Thyroid gland (tissue), 4 donors: Measurements from ENCODE around the gene STKLD1. TPM values are rescaled to one million over a fixed set of nuclear protein-coding genes. Genes with fewer than 3 reads are reported as not detected.

ENCODE experiments used
- DNase-seq, 2 donors: peaks; one replicate each; pipeline ENCODE4 v3.0.0-alpha.2; 2019
- H3K27ac ChIP-seq, 3 donors: fragments of 200-600 bp; sonication (generic); 1 replicate in 2 of 3; 2 replicates in 1 of 3; pipeline ENCODE4 v1.5.1; 2016 to 2019; ENCODE audit warnings: mild to moderate bottlenecking in 1 of 3, moderate library complexity in 1 of 3
- H3K27me3 ChIP-seq: fragments of 200-600 bp; sonication (generic); one replicate; pipeline ENCODE4 v1.5.1; 2019
- H3K36me3 ChIP-seq, 2 donors: fragments of 200-600 bp; sonication (generic); one replicate each; pipeline ENCODE4 v1.5.1; 2016 to 2019
- H3K4me1 ChIP-seq, 2 donors: fragments of 200-600 bp; sonication (generic); one replicate each; pipeline ENCODE4 v1.5.1; 2017 to 2019
- H3K4me3 ChIP-seq, 3 donors: fragments of 200-600 bp; sonication (generic); replicated peaks in 1 of 3; 1 replicate in 2 of 3; 2 replicates in 1 of 3; pipeline ENCODE4 v1.5.1; 2016; ENCODE audit warnings: mild to moderate bottlenecking in 1 of 3
- H3K9me3 ChIP-seq: fragments of 200-600 bp; sonication (generic); one replicate; pipeline ENCODE4 v1.5.1; 2017
- CTCF ChIP-seq, 6 experiments: fragments of 200-600 bp in 3 of 6; fragments of 450-650 bp in 3 of 6; sonication (generic) in 3 of 6; IDR thresholded peaks; one replicate each; pipeline ENCODE4 v1.5.1; 2016 to 2019; ENCODE audit warnings: antibody characterized with exemption in 6 of 6, mild to moderate bottlenecking in 2 of 6, inconsistent platforms in 1 of 6, moderate library complexity in 1 of 6
- POLR2A ChIP-seq, 2 donors: fragments of 450-650 bp; IDR thresholded peaks; one replicate each; pipeline ENCODE4 v1.6.1; 2017; ENCODE audit warnings: antibody characterized with exemption in 2 of 2, mild to moderate bottlenecking in 2 of 2, moderate library complexity in 1 of 2
- WGBS, 2 donors: methylation state at CpG; one replicate each; pipeline ENCODE4 v1.1.5; 2017; 5-methylcytosine and 5-hydroxymethylcytosine counted together
- intact Hi-C: fragments of 100-400 bp; cut with DNase I; formaldehyde crosslinking; loops from one replicate; pipeline ENCODE4 v1.15.1; 2023
- small RNA-seq: library from RNA; depleted of rRNA; stranded (forward); fragments of <200 nt; gene quantifications from one replicate; pipeline ENCODE3, GENCODE V24; 2016
- total RNA-seq, 4 donors: library from RNA; depleted of rRNA; stranded (reverse); fragments of >200 nt; gene quantifications; one replicate each; pipeline ENCODE4 v1.2.3, GENCODE V29; 2016

Gene STKLD1
- total RNA-seq, 4 donors from 2014 or later = 1.6 to 2.2 TPM; not detected in 2

- Histone ChIP-seq H3K4me1 (peaks cover 0 to 6% of the 10 kb centered on the region in 2 donors), H3K9me3 (no peaks in the 10 kb centered on the region), H3K4me3 (no peak overlapping the region), H3K27me3 (no peaks in the 10 kb centered on the region), H3K27ac (no peak overlapping the region), H3K36me3 (no peaks in the 10 kb centered on the region)
- 92 to 98% methylated on average over 14 to 20 of the region's 20 CpGs for WGBS, 2 donors
- intact Hi-C loops = no loop called here
- DNase-seq = no peak
- TF ChIP-seq POLR2A (IDR thresholded peaks at IDR 0.05) (no peak), CTCF (IDR thresholded peaks at IDR 0.05) (no peak)
Observed at GRCh38 chr9:133454943-133455673, 78.9 kb downstream of the STKLD1 start.

Small RNAs within 50 kb of the gene (small RNA-seq; reads per million reads assigned to genes)
- gene RF00019 = not detected
- gene SNORD24 = not detected
- not detected for gene SNORD36A
- not detected for gene SNORD36B
- not detected for gene SNORD36C

Other genes with a start within 250 kb of the STKLD1 start
- 10 to 100 TPM; 21.4 to 45.0 (median 25.1) TPM for gene GBGT1, start 212.5 kb upstream of the STKLD1 start, total RNA-seq
- gene OBP2B, start 167.1 kb upstream of the STKLD1 start, total RNA-seq = not detected
- 10 to 100 TPM; 15.7 to 32.6 (median 24.9) TPM for gene ABO, start 101.2 kb upstream of the STKLD1 start, total RNA-seq
- gene SURF6, start 40.2 kb upstream of the STKLD1 start, total RNA-seq = 10 to 100 TPM; 18.4 to 34.9 (median 22.0) TPM
- 10 to 100 TPM; 41.9 to 58.2 (median 48.6) TPM for gene MED22, start 28.2 kb upstream of the STKLD1 start, total RNA-seq
- gene RPL7A, start 28.1 kb upstream of the STKLD1 start, total RNA-seq = 1,000 to 10,000 TPM; 1,394 to 2,407 (median 1,585) TPM
- gene SURF1, start 19.9 kb upstream of the STKLD1 start, total RNA-seq = 10 to 100 TPM; 51.5 to 82.7 (median 64.7) TPM
- gene SURF2, start 19.8 kb upstream of the STKLD1 start, total RNA-seq = 10 to 100 TPM; 26.2 to 42.7 (median 31.6) TPM
- gene SURF4, start 306 bp upstream of the STKLD1 start, total RNA-seq = 100 to 1,000 TPM; 165 to 253 (median 226) TPM
- gene REXO4, start 41.6 kb downstream of the STKLD1 start, total RNA-seq = 10 to 100 TPM; 16.0 to 21.9 (median 19.0) TPM
- 1 to 10 TPM; 1.5 to 2.8 (median 2.0) TPM for gene ADAMTS13, start 46.0 kb downstream of the STKLD1 start, total RNA-seq
- 10 to 100 TPM; 21.4 to 36.7 (median 33.5) TPM for gene CACFD1, start 83.6 kb downstream of the STKLD1 start, total RNA-seq
- 1 to 10 TPM; 1.1 to 3.8 (median 2.5) TPM for gene SLC2A6, start 102.7 kb downstream of the STKLD1 start, total RNA-seq
- gene MYMK, start 148.6 kb downstream of the STKLD1 start, total RNA-seq = not detected
- 1 to 10 TPM; 2.4 to 9.3 (median 8.7) TPM for gene ADAMTSL2, start 158.3 kb downstream of the STKLD1 start, total RNA-seq
- not detected for gene FAM163B, start 233.0 kb downstream of the STKLD1 start, total RNA-seq